ENCODE data around the gene SLC13A3.

GRCh38 chr20:46599227-46599987 is 51.9 kb downstream of the SLC13A3 start:
- TF ChIP-seq CTCF (IDR thresholded peaks at IDR 0.05; ENCODE audit: insufficient read depth, low read depth, low read length) = no peak
- TF ChIP-seq EZH2 (IDR thresholded peaks at IDR 0.05; ENCODE audit: insufficient read depth, low read length) = no peak

Measured in astrocyte (in vitro differentiated cells and primary cell).